Glomerular visceral epithelial cell (primary cell): ENCODE measurements around the gene FAM168B.

Experiments
- DNase-seq: peaks from one replicate; pipeline ENCODE4 v3.0.0-alpha.2; 2016; ENCODE audit errors: extremely low spot score

The FAM168B gene

GRCh38 chr2:131039908-131040660 is 53.2 kb downstream of the FAM168B start:
- DNase-seq: no peak

GRCh38 chr2:131039535-131039907 is 53.7 kb downstream of the FAM168B start:
- DNase-seq: no peak

- no peak for DNase-seq
Observed at GRCh38 chr2:131039101-131039440, 54.2 kb downstream of the FAM168B start.

GRCh38 chr2:131038258-131039100 is 54.8 kb downstream of the FAM168B start:
- DNase-seq: no peak

- no peak for DNase-seq
Observed at GRCh38 chr2:131037398-131038257, 55.6 kb downstream of the FAM168B start.

GRCh38 chr2:131036696-131037397 is 56.4 kb downstream of the FAM168B start:
- DNase-seq: no peak

GRCh38 chr2:131036269-131036668 is 57.0 kb downstream of the FAM168B start:
- no peak for DNase-seq

GRCh38 chr2:131035826-131036231 is 57.4 kb downstream of the FAM168B start:
- no peak for DNase-seq

GRCh38 chr2:131035112-131035825 is 58.0 kb downstream of the FAM168B start:
- no peak for DNase-seq

GRCh38 chr2:131034122-131035051 is 58.9 kb downstream of the FAM168B start:
- no peak for DNase-seq

GRCh38 chr2:131033786-131034121 is 59.5 kb downstream of the FAM168B start:
- DNase-seq: no peak

- DNase-seq: no peak
Observed at GRCh38 chr2:131032393-131032836, 60.8 kb downstream of the FAM168B start.

GRCh38 chr2:131031875-131032274 is 61.4 kb downstream of the FAM168B start:
- no peak for DNase-seq

- DNase-seq: no peak
Observed at GRCh38 chr2:131031431-131031841, 61.8 kb downstream of the FAM168B start.

GRCh38 chr2:131030478-131030971 is 62.7 kb downstream of the FAM168B start:
- DNase-seq: no peak

GRCh38 chr2:131029812-131030211 is 63.4 kb downstream of the FAM168B start:
- no peak for DNase-seq

GRCh38 chr2:131027566-131028528 is 65.4 kb downstream of the FAM168B start:
- DNase-seq: no peak

GRCh38 chr2:131026919-131027318 is 66.3 kb downstream of the FAM168B start:
- no peak for DNase-seq
